ENCODE results near the gene MB.
"Not testable (repeated sequence)": the region's sequence is repeated elsewhere in the genome, so short reads cannot be mapped to it uniquely, and the experiment has no call there.

MB gene

DNA sequence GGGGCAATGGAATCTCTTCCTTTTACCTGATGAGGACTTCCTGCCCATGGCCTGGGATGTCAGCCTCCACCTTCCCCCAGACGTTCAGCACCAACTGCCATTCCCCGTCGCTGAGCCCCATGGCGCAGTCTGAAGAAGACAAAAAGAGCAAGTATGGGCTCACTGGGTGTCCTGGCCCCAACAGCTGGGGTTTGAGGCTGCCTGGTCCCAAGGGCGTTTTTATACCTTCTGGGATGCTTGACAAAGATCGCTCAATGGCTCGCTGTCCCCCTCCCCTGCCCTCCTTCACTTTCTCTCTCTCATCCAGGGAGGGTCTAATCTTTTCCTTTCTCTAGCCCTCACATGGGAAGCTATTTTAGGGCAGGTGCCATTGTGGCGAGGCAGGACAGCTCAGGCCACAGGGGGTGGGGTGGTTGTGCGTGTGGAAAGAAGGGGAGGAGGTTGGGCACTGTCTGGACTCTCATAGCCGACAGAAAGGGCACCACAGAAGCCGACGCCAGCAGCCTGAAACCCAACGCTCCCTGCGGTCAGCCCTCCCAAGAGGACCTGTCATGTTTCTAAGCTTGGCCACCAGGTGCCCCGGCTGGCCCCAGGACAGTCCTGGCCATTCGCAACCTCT lies at the start of gene MB:
Gene MB, minus strand, starts transcription at position 193 of the 619 bp plus-strand sequence. Its CDS starts 72 bp downstream, at position 121.
- DNase-seq = no peak

DNA sequence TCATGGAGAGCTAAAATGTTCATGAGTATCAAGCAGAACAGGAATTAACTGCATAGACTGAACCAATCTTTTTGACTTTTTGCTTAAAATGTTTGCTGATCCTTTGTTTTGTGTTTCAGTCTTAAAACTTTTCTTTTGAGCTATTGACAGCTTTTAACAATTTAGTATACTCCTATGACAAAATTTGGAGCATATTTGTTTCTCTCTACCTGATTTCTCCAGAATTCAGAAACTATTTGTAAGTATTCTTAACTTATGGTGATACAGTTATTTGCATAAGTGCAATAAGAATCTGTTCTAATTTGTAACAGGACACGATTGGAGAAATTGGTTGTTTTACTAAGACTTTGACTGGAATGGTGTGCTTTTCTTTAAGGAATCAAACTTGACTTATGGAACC lies 49.6 kb upstream of the MB start:
- DNase-seq = not testable (repeated sequence)

DNA sequence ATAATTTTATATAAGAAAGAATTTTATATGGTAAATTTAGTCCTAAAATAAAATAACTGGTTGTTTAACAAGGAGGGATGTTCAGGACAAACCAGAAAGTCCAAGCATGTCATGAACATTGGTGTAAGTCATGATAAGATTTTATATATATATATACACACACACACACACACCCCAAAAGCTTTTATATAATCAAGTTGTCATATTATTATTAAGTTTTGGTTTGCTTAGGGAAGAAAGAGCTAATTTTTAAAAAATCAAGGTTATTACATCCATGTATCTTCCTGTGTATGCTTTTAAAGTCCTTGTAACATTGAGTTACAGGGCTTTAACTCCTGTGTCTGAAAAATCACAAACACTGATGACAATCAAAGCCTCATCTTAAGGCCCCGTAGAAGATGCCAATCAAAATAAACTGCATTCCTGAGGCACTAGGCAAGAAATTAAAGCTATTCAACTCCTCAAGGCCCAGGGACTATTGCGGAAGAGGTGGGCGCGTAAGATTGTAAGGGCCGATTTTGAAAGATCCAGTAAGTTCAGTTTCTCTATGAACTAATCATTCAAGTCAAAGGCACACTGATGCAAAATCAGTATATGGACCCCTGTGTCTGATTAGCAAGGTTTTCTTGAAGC lies 47.9 kb upstream of the MB start:
- DNase-seq = no peak

DNA sequence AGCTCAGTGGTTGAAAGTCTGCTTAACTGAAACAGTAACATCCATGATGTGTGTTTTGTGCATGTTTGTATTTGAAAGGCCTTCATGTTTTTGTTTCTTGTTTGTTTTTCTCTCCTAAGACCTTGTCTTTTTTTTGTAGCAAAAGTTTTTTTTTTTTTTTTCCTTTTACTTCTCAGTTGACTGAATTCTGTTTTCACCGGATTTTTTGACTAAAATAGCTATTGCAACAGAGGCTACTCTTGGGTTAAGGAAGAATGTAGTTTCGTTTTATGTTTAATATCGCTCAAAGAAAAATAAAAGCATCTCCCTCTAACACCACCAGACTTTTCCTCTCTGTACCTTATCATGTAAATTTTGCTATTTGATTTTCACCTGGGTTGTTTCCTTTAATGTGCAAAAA lies 46.2 kb upstream of the MB start:
- DNase-seq = no peak

DNA sequence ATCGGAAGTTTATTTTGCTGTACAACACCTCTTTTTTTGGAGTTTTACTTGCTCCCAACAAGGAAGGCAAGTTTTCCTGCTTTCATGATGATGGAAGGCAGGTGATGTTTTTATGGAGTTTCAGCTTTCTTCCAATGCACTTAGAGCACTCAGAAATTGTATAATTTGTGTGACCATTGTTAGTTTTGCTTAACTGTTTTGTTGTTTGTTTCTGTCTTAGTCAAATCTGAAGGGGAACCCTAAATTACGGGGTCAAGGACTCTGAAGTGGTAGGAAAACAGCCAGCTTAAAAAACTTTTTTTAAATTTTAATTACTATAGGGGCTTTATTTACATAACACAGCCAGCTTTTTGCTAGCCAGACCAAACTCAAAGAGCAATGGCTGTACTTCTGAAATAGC lies 45.8 kb upstream of the MB start:
- no peak for DNase-seq

DNA sequence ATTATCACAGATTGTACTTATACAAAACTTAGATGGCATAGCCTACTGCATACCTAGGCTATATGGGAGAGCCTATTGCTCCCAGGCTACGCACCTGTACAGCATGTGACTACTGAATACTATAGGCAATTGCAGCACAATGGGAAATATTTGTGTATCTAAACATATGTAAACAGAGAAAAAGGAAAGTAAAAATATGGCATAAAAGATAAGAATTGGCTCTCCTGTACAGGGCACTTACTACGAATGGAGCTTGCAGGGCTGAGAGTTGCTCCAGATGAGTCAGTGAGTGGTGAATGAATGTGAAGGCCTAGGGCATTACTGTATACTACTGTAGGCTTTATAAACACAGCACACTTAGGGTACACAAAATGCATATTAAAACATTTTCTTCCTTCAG lies 44.3 kb upstream of the MB start:
- DNase-seq = no peak

DNA sequence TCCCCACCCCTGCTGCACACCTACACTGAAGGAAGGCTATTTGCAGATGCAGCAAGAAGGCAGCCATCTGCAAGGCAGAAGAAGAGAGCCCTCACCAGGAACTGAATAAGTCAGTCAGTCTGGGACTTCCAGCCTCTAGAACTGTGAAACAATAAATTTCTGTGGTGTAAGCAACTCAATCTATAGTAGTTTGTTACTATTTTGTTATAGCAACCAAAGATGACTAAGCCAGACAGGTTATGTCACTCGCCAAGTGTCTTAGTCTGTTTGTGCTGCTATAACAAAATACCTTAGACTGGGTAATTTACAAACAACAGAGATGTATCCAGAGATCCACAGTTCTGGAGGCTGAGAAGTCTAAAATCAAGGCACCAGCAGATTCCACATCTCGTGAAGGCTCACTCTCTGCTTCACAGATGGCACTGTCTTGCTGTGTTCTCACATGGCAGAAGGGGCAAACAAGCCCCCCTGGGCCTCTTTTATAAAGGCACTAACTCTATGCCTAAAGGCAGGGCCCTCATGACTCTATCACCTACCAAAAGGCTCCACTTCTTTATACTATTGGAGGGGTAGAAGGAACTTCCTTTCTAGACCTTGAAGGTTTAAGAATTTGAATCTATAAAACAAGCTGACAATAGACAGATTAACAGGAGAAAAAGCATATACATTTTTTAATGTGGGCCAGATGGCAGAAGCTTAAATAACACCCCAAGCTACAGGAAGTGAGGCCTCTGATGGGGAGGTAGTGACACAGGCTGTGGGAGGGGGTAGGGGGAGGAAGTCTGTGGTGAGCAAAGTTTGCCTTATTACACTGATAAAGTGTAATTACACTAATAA lies 43.4 kb upstream of the MB start:
- DNase-seq = peak in 2 of 4 experiments; percentile 25 to 49

DNA sequence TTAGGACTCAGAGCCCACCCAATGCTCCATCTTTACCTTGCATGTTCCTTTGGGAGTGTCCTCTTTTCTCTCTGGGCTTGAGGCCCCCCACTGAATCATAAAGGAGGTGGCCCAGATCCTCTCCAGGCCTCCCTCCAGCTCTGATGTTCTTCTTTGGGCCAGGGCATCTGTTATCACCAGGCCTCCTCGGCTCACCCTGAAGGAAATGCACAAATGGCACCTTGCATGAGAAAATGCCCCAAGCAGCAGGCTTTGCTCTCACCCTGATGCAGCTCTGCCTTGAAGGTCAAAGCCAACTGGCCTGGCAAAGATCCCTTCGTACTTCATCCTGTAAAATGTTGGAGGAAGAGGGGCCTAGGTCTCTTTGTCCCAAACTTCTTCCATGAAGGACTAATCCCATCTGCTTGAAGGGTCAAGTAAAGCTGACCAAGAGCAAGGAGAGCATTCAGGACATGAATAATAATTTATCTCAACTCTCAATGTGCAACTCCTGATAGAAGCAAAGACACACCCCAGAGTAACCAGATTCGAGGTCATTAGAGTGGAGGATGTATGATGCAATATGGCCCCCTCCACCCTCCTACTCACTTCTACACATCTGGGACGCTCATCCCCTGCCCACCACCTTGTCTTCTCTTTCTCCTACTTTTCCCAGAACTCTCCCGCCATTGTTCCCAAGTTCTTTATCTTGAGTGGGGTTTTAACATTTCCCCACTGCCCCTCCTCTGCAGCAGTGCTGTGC lies 40.6 kb upstream of the MB start:
- no peak for DNase-seq

DNA sequence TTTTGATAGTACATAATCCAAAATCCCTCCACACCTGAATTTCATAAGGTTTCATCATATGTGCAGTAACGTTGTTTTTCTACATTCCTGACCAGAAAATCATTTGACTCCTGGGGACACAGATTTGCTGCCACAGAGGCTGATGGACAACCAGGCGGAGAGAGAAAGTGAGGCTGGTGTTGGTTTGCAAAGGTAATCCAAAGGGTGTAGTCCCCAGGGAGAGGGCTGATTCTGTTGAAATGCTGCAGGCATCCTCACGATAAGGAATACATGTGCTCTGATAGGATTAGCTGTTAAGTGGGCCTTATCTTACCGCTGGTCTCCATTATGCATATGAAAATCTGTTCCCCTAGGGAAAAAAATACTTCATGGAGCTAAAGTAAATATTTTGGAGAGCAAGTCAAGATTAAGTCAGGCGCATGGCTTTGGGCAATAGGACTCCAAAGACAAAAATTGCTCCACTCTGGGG lies 39.2 kb upstream of the MB start:
- DNase-seq = no peak

DNA sequence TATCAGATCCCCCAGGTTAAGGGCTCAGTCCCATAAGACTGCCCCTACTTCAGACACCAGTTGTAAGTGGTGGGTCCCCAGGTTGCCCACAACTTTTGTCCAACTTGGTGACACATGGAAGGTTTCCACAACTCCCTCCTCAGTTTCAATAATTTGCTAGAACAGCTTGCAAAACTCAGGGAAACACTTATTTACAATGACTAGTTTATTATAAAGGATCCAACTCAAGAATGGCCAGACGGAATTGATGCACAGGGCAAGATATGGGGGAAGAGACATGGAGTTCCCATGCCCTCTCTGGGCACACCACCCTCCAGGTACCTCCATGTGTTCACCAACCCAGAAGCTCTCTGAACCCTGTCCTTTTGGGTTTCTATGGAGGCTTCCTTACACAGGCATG lies 36.7 kb upstream of the MB start:
- DNase-seq = no peak

DNA sequence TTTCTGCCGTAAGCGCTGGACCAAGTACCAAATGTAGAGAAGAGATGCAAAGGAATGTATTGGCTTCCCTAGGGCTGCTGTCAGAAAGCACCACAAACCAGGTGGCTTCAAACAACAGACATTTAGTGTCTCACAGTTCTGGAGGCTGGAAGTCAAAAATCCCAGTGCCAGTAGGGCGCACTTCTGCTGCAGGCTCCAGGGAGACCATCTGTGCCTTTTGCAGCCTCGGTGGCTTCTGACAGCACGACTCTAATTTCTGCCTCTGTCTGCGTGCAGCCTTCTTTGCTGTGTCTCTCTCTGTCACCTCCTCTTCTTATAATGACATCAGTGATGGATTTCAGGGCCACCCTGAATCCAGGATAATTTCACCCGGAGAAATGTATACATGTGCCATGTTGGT lies 34.0 kb upstream of the MB start:
- DNase-seq = no peak

DNA sequence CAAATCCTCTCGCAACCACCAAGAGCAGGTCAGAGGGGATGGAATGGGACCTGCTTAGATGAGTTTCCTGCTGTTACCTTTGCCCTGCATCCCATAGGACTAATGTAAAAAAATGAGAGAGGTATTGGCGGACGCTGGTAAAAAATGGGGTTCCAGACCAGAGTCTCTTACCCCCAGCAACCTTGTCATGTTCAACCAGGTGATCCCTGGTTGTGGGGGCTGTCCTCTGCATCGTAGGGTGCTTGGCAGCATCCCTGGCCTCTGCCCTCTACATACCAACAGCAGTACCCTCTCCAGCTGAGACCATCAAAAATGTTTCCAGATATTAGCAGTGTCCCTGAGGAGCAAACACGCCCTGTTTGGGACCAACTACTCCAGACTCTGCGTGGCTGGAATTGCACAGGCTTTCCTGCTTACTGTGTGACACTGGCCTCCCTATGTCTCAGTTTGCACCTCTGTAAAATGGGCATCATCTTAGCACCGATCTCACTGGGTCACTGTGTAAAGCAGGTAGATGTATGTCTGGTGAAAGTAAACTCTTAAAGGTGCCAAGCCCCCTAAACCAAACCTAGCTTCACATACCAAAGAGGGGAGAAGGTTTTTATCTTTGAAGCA lies 32.6 kb upstream of the MB start:
- no peak for DNase-seq

DNA sequence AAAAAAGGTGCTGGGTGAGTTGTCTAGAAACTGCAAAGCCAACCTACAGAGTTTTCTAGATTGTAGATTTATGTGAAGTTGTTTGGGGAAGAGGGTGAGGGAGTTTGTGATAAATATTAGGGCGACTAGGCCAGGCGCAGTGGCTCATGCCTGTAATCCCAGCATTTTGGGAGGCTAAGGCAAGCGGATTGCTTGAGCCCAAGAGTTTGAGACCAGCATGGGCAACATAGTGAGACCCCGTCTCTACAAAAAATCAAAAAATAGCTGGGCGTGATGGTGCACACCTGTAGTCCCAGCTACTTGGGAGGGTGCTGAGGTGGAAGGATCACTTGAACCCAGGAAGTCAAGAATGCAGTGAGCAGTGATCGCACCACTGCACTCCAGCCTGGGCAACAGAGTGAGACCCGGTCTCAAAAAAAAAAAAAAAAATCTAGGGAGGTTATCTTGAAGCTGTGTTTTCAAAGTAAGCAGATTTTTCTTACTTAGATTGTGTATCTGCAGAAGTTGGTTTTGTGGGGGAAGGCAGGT lies 32.0 kb upstream of the MB start:
- DNase-seq = no peak

DNA sequence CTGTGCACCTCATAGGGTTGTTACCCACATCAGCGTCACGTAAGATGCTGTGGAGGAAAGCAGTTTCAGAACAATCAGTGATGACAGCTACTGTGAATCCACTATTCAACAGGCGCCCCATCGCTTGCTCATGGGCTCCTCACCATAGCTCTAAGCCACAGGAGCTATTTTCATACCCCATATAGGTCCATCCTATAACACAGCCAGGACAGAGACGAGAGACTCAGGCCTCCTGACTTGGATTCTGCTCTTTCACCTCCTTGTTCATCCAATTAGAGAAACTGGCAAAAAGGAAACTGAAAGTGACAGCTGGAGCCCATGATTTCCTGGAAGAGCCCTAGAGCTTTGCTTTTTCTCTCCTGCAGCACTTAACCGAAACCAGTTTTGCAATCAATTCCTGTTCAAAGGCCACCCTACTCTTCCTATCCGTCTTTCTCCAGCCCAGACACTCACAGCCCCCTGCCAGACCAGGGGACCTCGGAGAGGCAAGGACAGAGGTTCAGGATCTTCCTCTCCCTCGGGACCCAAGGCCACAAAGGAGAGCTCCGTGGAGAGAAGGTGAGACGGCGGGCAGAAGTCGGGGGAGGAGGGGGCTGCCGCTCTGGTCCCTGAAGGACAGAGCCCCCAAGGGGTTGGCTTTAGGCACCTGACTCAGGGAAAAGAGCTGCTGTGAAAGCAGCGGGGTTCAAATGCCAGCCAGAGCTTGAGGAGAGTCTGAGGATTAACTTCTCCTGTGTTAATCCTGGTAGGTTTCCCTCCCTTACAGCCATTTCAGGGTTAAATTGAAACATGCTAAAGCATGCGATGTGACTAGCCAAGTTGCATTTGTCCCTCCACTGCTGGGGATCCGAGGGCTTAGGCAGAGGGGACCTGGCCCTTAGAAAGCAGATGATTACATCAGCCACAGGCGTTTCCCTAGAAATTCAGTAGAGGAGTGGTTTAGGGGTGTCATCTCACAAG lies 31.2 kb upstream of the MB start, which contains the start of gene APOL6:
Gene APOL6, plus strand, starts transcription at position 381 of the 960 bp plus-strand sequence. CDS start 7,980 bp downstream, outside the sequence.
- peak in 3 of 4 experiments; percentile 37 to 41 (median 40) for DNase-seq

DNA sequence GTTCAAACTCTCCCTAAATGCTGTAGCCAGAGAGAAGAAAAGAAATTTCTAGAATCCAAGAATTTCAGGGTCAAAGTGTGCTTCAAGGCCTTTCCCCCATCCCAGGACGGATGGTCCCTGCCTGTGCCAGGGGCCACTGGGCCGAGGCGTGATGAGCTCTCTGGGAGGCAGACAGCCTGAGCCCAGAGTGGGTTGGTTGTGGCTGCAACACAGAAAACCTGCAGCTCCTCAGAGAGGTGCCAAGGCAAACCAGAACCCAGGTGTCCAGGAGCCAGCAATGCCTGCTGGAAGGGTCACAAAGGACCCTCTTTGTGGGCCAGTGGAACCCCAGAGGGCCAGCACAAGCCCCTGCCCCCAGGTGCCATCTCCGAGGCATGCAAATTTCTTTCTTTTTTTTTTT lies 28.5 kb upstream of the MB start:
- DNase-seq = no peak

DNA sequence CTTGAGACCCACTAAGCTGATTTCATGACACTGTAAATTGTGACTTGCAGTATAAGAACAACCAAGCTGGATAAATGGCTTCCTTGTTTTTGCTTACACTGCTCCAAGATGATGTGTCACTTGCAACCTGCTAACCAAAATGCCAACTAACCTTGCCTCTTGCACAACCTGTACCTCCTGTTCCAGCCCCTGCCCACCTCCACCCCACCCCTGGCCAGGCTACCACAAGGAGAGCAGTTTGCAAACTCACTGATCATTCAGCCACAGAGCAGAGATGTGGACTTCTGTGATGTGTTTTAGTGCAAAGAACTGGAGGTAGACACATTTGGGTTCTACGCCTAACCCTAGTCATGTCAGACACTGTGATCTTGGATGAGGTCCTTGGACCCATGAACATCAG lies 26.9 kb upstream of the MB start:
- DNase-seq = no peak

DNA sequence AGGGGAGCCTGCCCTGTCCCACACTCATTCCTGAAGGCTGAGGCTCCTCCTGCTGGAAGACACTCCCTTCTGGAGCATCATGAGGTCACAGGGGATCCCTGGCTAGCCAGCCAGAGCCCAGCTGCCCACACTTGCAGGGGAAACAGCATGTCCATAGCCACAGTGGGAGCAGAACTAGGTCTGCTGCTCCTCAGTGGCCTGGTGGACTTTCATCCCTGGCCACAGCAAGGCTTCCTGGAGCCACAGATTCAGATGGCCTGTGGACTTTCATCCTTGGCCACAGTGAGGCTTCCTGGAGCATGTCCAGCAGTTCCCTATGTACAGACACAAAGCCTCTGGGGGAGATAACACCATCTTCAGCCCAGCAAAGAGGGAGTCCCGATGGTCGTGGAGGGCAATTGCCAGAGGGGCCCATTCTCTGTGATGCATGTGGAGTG lies 25.2 kb upstream of the MB start:
- no peak for DNase-seq

DNA sequence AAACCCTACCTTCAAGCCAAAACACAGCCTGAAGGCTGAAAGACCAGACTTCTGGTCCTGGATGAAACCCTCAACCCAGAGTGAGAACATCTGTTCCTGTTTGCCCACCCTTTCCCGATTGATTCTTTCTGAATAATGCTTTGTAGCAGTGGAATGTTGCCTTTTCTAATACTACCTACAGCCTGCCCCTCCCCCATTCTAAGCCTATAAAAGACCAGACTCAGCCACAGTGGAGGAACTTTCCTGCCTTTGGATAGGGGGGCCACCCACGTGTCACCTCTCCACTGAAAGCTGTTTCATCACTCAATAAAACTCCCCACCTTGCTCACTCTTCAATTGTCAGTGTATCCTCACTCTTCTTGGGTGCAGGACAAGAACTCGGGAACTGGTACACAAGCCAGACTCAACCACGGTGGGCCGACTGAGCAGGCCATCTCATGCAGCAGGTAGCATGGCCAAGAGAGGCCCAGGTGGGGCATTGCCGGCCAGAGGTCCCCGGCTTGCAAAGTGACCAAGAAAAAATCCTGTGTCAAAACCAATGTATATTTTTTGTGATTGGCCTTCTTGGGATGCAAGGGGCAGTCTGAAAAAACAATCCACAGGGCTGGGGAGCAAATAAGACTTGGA lies 24.5 kb upstream of the MB start:
- DNase-seq = no peak

DNA sequence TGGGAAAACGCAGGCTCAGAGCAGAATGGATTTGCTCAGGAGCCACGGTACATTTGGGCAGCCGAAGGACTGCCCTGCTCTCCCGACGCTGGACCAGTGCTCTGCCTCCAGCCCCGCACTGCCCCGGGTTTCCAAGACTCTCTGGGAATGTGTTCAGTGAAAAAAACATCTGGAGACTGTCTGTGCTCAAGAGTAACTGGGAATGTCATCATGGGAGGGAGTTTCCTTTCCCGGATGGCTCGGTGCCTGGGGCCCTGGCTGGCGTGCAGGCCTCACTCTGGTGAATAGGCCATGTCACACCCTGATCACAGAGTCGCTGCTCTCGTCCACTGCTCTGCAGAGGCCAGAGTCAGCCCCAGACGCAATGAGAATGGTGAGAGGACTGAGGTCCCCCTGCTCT lies 21.3 kb upstream of the MB start:
- no peak for DNase-seq

DNA sequence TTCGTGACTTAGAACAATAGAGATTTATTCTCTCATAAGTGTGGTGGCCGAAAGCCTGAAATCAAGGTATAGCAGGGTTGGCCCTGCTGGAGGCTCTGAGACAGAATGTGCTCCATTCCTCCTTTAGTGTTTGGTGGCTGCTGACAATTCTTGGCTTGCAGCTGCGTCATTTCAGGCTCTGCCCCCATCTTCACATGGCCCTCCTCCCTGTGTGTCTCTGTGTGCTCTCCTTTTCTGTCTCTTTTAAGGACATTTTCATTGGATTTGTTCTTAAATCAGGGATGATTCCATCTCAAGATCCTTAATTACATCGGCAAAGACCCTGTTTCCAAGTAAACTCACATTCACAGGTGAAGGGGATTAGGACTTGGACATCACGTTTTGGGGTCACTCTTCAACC lies 20.9 kb upstream of the MB start:
- no peak for DNase-seq

DNA sequence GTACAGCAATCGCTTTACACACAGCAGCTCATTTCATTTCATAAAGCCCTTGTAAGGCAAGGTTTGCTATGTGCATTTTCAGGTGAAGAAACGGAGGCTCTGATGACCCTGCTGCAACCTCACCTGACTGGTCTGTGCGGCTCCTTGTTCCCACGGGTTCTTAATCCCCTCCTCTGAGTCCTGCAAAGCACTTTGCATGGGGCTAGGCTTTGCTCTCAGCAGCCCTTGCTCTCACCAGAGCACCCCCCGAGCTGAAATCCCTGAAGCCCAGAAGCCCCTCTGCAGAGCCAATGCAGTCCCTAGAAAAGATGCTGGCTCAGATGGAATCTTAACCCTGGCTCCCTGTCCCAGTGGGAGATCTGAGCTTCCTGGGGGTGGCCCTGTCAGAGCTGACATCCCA lies 20.1 kb upstream of the MB start:
- no peak for DNase-seq

Data from activated naive CD4-positive, alpha-beta T cell (primary cell).